HG03060 (cell line): ENCODE data around the gene IFNA1.
"Not testable (repeated sequence)": the region's sequence is repeated elsewhere in the genome, so short reads cannot be mapped to it uniquely, and the experiment has no call there.

Experiments used
- ATAC-seq: cut with Tn5 transposase; IDR thresholded peaks from one replicate; pipeline ENCODE4 v1.9.1; 2021; ENCODE audit warnings: low read depth, moderate number of reproducible peaks; ENCODE audit not compliant: unreplicated experiment

The IFNA1 gene

GRCh38 chr9:21440139-21440538 lies at the start of gene IFNA1:
Gene IFNA1, plus strand, starts transcription at chr9:21440439. Its CDS starts 69 bp downstream, at chr9:21440508.
- ATAC-seq = no peak

GRCh38 chr9:21392270-21392669 lies 48.0 kb upstream of the IFNA1 start:
- peak; percentile 68 for ATAC-seq

GRCh38 chr9:21395778-21396717 lies 44.2 kb upstream of the IFNA1 start:
- peak; percentile 43 for ATAC-seq

- ATAC-seq = no peak
These were observed 41.2 kb upstream of the IFNA1 start for GRCh38 chr9:21398955-21399489.

- ATAC-seq = no peak
These were observed 40.3 kb upstream of the IFNA1 start for GRCh38 chr9:21399956-21400355.

GRCh38 chr9:21402386-21403251 lies 37.6 kb upstream of the IFNA1 start:
- ATAC-seq = no peak

GRCh38 chr9:21404146-21404545 lies 36.1 kb upstream of the IFNA1 start:
- no peak for ATAC-seq

GRCh38 chr9:21408817-21409216 lies 31.4 kb upstream of the IFNA1 start, which contains the start of gene IFNA8:
Gene IFNA8, plus strand, starts transcription at chr9:21409117. Its CDS starts 60 bp downstream, at chr9:21409177.
- no peak for ATAC-seq

- ATAC-seq = no peak
These were observed 28.1 kb upstream of the IFNA1 start for GRCh38 chr9:21412107-21412506.

GRCh38 chr9:21413151-21413550 lies 27.1 kb upstream of the IFNA1 start:
- ATAC-seq = no peak

GRCh38 chr9:21413624-21414023 lies 26.6 kb upstream of the IFNA1 start:
- ATAC-seq = no peak

- no peak for ATAC-seq
These were observed 25.9 kb upstream of the IFNA1 start for GRCh38 chr9:21414220-21414940.

GRCh38 chr9:21415493-21416267 lies 24.6 kb upstream of the IFNA1 start:
- ATAC-seq = no peak

- no peak for ATAC-seq
These were observed 12.0 kb upstream of the IFNA1 start for GRCh38 chr9:21428235-21428634.

GRCh38 chr9:21429191-21429590 lies 11.0 kb upstream of the IFNA1 start:
- ATAC-seq = no peak

GRCh38 chr9:21432672-21433425 lies 7.4 kb upstream of the IFNA1 start:
- peak; percentile 53 for ATAC-seq

GRCh38 chr9:21434202-21435014 lies 5.8 kb upstream of the IFNA1 start:
- ATAC-seq = no peak

GRCh38 chr9:21435015-21435383 lies 5.2 kb upstream of the IFNA1 start:
- not testable (repeated sequence) for ATAC-seq
